Gastroesophageal sphincter (tissue), 3 donors: ENCODE data around the gene SORBS1.

Experiments
- POLR2A ChIP-seq, 2 donors: fragments of 450-650 bp; IDR thresholded peaks; one replicate each; pipeline ENCODE4 v1.6.1; 2017; ENCODE audit warnings: antibody characterized with exemption in 2 of 2, mild to moderate bottlenecking in 2 of 2, moderate library complexity in 1 of 2
- POLR2AphosphoS5 ChIP-seq: sonication (generic); formaldehyde crosslinking; IDR thresholded peaks from one replicate; pipeline ENCODE4 v1.6.1; 2017; ENCODE audit warnings: antibody characterized with exemption
- TF ChIP-seq, protein P1 (sequence below), 4 experiments: fragments of 200-600 bp in 2 of 4; fragments of 450-650 bp in 2 of 4; sonication (generic) in 1 of 4; IDR thresholded peaks; one replicate each; pipeline ENCODE4 v1.5.1; 2017 to 2019; ENCODE audit warnings: antibody characterized with exemption in 4 of 4, mild to moderate bottlenecking in 2 of 4, moderate library complexity in 2 of 4

DNA sequence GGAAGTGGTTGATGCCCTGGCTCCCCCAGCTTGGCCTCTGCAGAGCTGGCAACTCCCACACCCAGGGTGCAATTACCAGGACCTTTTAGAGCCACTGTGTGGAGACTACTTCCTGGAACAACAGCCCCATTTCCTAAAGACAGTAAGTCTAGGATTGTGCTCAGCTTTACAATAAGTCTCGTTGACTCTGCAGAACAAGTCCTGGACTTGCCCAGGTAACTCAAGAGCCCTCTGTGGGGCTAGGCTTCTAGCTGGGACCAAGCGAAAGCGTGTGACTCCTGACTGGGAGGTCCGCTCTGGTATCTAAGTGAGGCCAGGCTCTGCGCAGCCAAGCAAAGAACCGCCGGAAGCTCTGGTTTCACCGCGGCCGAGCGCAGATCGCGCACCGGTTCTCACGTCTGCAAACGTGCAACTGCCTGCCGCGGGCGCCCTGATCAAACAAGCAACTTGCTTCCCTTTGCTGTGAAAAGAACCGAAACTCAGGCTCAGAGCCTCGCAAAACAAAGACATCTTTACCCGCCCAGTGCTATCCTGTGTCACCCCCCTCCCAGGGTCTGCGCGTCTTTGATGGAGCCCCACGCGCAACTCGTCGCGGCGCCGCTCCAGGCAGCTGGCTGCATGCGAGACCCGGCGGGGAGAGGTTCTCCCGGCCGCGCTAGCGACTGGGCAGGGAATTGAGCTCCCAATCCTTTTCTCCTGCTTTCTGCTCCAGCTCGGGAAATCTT lies 266.0 kb downstream of the SORBS1 start:
- TF ChIP-seq, protein P1, sequence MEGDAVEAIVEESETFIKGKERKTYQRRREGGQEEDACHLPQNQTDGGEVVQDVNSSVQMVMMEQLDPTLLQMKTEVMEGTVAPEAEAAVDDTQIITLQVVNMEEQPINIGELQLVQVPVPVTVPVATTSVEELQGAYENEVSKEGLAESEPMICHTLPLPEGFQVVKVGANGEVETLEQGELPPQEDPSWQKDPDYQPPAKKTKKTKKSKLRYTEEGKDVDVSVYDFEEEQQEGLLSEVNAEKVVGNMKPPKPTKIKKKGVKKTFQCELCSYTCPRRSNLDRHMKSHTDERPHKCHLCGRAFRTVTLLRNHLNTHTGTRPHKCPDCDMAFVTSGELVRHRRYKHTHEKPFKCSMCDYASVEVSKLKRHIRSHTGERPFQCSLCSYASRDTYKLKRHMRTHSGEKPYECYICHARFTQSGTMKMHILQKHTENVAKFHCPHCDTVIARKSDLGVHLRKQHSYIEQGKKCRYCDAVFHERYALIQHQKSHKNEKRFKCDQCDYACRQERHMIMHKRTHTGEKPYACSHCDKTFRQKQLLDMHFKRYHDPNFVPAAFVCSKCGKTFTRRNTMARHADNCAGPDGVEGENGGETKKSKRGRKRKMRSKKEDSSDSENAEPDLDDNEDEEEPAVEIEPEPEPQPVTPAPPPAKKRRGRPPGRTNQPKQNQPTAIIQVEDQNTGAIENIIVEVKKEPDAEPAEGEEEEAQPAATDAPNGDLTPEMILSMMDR (IDR thresholded peaks at IDR 0.05), result no peak
- TF ChIP-seq POLR2AphosphoS5, result no peak
- TF ChIP-seq POLR2A (IDR thresholded peaks at IDR 0.05), result no peak
